Stimulated activated CD8-positive, alpha-beta memory T cell treated with anti-CD3 and anti-CD28 coated beads, Interleukin-2, amount 100 ng/mL, for 1 hour (primary cell): Measurements from ENCODE around the gene MYZAP.

ENCODE experiments used
- DNase-seq, 2 donors: peaks; one replicate each; pipeline ENCODE4 v3.0.0-alpha.2; 2020; ENCODE audit warnings: low read depth in 2 of 2

Gene MYZAP

DNA sequence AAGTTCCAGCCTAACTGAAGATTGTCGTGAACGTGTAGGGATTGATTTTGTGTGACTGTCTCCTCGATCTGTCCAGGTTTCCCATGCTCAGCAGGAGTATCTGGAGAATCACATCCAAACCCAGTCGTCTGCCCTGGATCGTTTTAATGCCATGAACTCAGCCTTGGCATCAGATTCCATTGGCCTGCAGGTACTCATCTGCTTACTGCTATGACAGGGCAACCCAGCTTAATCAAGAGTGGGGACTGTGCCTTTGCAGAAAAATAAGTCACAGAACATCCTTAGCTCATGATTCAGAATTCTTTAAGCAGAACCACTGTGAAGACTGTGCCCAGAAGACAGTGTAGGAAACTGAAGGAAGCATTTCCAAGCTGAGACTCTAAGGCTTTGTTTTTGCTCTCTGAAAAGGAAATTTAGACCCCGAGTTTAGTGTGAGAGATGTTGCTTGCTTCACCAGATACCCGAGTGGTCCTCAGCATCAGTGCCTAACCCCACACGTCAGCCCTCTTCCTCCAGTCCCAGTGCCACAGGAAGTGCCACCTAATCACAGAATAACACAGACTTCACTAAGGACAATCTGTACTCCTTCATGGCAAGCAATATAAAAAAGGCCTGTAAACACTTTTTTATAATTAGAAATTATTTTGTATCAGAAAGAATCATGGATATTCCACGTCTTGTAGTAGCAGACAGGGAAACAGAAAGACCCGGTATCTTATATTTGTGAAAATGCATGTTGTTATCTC lies 34.2 kb downstream of the MYZAP start:
- no peak for DNase-seq

DNA sequence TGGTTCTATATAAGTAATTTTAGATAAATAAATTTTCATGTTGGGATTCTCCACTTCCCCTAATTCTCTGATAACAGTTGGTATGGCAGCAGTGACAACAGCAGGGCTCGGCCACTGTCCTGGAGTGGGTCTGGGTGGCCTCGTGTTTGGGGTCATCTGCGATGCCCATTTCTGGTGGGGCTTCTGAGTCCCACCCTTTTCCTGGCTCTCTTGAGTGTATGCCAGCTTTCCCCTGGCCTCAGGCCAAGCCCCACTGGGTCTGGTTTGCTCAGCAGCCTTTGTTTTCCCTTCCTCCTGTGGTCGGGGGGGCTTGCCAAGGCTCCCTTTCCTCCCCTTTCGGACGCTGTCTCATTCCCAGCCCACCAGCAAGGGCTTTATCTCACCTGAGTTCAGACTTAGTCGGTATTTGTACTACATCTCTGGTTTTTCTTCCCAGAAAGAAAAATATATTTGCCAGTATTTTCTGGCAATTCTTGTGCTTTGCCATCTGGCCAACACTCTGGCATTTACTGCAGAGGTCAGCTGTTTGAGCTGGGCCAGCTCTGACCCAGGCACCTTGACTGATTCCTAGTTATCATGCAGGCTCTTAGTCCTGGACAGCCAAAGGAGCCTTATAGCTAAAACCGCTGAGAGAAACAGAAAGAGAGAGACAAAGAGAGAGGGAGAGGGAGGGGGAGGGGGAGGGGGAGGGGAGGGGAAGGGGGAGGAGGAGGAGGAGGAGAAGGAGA lies 35.2 kb downstream of the MYZAP start:
- no peak for DNase-seq

DNA sequence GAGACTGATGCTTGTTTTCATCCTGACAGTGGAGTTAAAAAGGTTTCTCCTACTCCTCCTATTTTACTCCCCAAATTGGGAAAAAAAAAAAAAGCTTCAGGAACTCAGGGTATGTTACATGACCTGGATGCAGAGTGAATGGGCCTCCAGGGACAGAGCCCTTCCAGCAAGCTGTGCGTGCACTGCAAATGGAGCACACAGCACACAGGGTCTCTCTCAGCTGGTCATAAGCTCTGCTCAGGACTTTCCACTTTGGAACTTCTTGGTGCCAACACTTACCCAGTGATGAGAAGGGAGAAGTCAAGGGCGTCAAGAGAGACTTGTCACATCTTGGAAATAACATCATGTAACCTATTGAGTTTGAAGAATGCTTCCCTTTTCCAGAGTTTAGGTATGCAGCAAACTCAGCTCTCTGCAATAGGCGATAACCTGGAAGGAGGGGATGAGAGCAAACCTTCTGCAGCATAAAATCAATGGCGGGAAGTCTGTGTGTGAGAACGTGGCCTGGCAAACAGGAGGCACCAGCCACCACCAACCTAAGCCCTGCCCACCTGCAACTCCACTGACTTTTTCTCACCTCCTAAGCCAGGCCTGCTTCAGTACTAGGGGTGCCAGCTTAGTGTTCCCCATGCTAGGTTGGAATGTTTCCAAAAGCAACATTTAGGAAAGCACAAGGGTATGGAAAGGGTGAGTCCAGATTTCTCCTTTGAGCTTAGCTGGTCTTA lies 39.8 kb downstream of the MYZAP start:
- DNase-seq: no peak

DNA sequence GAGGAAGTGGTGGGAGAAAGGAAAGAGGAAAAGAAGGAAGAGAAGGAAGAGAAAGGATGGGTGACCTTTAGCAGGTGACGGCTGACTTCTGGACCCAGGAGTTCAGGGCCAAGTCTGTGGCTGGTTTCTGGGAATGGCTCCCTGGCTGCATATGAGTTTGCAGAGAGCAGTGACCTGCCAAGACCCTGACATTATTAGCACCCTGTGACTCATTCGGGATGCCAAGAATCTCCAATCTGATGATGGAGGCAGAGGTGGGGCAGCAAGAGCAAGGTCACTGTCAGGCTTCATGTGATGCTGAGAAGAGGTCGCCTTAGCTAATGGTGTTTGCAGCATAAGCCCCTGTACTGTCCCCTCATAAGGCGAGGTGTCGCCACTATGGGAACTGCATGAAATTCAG lies 42.6 kb downstream of the MYZAP start:
- DNase-seq: no peak

DNA sequence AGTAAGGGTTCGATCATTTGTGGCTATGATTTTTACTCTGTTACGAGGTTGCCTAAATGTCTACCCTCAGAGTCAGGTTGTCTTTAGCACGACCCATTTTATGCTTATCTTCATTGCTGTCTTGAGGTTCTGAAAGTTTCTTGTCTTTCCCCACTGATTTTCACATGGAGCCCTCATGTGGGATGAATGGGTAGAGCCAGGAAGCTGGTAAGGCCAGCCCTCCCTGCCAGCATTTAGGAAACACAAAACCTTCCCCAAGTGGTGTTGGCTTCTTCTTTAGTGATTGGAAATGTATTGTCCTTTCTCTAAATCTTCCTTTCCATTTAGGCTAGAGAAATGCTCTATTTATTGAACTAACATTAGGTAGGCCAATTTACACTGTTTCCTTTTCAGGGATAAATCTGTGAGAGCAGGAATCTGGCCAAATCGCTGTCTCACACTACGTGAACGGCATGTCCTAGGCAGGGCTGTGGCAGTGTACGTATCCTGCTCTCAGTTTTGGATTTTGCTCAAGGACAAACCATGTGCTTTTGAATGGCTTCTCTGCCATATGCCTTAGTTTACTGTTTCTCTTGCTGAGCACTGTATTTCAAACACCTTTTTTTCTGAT lies 43.7 kb downstream of the MYZAP start:
- DNase-seq: no peak

DNA sequence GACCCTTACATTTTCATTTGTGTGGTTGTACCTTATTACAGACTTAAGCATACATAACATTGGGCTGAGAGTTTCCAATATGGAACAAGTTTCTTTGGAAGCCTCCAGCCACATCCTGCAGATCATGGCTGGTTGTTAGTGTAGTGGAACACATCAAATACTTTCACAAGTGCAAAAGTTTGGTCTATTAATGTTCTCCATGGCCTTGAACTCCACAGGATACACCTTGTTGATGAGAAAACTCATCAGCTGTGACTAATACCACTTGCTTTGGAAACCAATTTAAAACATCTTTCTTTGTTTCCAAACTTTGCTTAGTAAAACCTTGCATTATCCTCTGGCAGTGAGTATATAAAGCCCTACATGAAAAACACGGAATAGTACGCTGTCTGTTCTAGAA lies 46.1 kb downstream of the MYZAP start:
- no peak for DNase-seq

DNA sequence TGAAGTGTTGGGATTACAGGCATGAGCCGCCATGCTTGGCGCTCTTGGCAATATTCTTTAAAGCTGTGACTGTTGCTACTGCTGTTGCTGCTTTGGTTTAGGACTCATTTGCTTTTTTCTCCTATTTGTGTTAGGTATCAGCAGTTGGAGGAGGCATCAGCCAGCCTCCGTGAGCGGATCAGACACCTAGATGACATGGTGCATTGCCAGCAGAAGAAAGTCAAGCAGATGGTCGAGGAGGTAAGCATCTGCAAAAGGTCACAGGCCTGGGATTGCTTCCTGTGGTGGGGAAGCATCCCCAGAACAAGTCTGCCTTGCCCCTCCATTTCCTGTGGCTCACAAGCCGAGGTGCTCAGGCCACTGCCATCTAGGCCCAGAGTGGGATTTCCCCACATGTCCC lies 47.6 kb downstream of the MYZAP start:
- DNase-seq: no peak

DNA sequence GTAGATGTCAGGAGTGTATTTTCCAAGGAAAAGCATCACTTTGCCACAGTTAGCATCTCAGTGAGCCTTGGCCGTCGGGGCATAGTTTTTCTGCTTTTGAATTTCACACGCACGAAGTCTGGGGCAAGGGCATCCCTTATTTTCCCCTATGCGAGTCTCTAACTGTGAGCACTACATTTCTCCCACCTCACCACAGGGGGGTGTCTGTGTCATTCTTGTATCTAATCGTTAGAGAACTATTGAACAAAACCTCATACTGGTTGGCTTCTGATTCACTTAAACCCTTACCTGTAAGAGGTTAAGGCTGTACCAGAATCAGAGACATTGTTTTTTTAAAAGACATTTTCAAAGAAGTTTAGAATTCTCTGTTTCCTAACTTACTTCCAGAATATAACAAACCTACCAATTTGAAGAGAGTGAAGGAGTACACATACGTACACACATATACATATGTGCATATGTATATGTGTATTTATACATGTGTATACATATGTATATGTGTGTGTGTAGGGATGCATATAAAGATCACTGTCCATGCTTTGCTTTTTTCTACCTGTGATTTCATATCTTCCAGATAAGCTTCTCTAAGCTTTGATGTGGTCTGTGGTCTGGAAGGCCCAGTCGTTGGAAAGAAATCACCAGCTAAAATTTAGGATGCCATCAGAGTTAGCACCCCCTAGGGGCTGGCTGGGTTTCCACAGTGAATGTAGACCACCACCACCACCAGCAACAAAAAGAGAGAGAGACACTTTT lies 49.4 kb downstream of the MYZAP start:
- DNase-seq: no peak

DNA sequence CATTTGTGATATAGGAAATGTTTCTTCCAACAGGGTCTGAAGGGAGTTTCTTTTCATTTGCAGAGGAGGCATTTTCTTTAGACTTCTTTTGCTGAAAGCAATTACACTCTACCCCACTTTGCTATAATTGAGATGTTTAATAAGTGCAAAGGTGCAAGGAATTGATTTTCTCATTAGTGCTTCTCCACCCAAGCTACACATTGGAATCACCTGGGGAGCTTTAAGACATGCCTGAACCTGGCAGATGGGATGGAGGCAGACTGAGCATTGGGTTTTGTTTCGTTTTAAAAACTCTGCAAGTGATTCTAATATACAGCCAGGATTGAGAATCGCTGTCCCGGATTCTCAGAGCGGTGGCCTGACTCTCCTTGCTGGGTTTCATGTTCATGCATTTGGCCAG lies 52.1 kb downstream of the MYZAP start:
- no peak for DNase-seq

DNA sequence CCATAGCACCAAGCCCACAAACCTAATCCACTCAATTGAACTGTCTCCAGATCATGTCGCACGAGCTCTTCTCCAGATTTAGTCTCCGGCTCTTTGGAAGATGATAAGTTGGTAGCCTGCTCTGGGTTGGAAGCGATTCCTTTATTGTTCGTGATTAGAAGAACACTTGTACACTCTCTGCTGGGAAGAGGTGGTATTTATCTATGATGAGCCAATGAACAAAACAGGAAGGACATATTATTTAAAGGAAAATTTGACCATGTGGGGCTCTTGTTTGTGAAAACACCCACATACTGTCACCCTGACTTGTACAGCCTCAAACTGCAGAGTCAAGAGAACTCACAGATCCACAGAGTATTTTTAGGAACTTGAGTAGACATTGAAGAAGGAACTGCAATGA lies 54.4 kb downstream of the MYZAP start:
- DNase-seq: no peak

DNA sequence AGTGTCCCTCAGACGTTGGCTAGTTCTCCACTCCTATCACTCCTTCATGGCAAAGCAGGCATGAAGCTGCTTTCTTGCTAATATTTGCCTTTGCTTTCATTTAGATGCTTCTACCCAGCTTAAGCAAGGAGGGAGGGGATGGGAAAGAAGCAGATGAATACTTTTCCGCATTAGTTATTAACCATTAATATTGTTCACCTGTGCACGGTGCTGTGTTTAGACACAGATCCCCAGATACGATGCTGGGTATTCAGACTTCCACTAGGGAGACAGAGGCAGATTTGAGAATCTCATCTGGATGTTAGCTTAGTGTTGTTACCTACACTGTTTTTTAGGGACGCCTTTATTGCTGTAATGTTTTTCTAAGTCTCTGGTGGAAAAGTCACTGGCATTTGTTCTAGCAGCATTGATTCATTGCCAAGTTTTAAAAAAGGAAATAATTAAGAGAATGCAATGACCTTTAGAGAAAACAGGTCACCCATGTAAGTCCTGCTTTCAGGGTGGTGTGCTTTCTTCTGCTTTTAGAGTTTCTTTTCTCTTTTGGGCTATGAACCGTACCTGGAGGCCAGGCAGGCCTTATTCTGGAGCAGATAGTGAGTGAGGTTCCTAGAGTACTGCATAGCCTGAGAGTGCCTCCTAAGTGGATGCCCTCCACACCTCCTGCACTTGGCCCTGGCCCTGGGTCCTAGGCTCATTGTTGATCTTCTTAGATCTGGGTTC lies 55.5 kb downstream of the MYZAP start:
- no peak for DNase-seq

DNA sequence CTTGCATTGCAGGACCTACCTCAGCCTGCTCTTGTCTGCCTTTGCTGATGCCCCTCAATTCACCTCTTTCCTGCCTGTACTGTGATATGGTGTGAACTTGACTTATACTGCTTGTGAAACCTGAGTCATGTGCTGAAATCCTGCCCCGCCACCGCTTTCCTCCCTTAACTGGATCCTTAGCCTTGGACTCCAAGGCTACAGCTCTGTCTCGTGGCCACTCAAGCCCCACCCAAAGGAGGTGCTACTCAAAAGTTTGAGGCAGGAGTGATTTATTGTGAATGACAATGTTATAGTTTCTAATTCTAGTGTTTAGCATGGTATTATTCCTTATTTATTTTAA lies 56.1 kb downstream of the MYZAP start:
- no peak for DNase-seq

DNA sequence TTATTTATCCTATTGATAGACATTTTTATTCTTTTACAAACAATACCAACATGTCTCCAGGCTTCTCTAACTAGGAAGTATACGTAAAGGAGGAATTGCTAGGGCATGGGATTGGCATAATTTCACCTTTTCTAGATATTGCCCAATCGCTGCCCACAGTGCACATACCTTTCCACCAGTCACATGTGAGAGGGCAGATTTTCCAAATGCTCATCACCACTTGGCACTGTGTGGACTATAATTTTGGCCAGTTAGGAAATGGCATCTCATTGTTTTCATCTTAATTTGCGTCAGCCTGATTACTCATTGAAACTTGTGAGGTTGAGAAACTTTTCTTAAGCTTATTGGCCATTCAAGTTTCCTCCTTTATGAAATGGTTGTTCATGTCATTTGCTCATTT lies 57.4 kb downstream of the MYZAP start:
- no peak for DNase-seq

DNA sequence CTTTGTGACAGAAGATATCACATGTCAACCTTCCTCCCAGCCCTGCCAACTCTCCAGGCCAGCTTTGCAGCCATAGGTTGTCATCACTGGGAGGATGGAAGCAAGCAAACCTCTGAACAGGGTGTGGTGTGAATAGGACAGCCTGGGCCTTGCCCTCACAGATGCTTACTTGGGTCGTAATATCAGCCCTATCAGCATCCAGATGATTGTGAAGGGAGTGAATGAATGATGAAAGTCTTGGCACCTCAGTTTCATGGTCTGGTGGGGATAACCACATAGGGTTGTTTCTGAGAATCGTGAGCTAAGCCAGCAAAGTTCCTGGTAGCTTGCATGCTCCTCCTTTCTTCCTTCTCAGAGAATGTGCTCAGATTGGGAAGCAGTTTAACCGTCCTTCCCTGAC lies 59.7 kb downstream of the MYZAP start:
- no peak for DNase-seq

DNA sequence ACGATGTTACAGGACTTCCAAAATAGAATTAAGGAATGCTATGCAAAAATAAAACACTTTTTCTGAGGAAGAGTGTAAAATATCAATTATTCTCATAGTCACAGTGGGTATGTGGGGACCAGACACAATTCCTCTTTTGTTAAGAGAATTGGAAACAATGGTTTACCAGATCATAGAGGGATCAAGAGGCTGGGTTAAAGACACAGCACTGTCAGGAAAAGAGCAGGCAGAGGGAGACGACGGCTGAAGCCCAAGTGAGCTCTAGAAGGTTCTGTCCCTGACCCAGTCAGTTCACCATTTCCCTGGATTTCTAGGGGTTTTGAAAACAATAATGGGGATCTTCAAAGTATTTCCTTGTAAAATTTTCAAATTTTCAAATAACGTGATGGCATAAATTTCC lies 60.8 kb downstream of the MYZAP start:
- DNase-seq: no peak

DNA sequence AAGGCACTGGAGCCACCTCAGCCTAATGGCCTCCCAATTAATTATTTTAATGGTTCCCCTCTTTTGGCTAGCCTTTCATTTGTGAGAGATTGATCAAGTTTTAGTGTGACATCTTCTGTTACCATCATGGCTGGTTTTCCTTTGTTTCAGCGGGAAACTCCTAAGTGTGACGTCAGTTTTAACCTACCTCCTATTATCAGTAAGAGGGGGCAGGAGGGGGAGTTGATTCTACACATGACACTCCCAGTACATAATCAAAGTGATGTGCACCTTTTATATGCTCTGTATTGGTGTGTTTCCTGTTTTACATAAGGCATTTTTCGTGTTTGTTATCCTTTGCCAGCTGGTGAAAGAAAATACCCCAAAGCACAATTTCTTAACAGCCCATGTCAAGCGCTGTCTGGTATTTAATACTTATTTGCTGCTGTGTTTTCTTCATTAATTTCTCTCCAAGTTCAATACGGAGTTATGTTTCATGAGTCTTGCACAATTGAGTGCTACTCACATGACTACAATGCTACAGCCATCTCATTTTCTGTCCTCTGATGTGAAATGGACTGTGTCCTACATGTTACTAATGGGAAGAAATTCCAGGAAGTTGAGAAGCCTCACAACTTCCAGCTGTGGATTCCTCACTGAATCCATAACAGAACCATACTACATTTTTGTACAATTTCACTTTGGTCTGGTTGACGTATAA lies 62.6 kb downstream of the MYZAP start:
- DNase-seq: no peak

DNA sequence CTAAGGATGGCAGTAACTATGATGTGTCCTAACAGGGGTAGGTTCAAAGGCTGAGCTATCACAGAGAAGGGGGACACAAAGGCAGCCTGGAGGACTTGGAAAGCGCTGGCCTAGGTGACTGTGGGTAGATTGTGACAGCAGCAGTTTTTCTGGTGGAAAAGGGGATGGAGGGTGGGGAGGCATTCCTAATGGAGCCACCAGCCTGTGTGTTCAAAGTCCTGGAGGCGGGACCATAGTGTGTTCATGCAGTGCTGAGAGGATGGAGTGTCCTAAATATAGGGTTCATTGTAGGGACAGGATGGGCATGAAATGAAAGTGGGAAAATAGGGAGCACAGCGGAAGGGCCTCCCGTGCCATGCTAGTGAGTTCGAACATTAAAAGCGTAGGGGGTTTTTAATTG lies 63.3 kb downstream of the MYZAP start:
- no peak for DNase-seq

DNA sequence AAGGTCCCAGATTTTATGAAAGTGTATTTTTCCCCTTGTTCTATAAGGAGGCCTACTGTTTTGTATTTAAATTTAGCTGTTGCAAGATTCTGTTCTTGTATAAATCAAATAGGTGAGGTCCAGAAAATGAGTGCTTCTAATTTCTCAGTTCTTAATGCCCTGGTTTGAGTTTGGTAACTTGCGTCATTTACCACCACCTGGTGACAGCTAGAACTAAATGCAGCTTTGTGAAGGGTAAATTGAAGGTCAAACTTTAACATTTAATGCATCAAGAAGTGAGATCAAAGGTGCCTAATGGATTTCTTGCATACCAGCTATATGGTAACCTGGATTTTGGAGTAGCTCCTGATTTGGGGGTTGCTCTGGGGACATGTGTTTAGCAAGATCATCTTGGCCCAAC lies 64.1 kb downstream of the MYZAP start:
- DNase-seq: no peak

DNA sequence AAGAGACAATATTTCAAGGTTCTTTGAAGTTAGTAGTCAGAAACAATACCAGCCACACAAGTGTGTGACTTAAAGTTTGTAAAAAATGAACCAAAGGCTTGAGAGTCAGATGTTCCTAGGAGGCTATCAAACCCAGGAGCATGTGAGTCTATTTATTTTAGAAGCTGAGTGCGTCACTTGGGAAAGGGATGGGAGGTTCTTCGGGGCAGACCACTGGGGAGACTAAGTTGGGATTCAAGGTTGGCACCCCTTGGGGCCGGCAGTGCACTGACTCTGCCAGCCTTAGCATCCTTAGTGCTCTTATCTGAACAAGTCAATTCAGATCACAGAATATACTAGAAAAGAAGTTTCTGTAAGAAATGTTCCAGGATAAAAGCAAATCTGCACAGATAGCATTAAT lies 64.7 kb downstream of the MYZAP start:
- no peak for DNase-seq

DNA sequence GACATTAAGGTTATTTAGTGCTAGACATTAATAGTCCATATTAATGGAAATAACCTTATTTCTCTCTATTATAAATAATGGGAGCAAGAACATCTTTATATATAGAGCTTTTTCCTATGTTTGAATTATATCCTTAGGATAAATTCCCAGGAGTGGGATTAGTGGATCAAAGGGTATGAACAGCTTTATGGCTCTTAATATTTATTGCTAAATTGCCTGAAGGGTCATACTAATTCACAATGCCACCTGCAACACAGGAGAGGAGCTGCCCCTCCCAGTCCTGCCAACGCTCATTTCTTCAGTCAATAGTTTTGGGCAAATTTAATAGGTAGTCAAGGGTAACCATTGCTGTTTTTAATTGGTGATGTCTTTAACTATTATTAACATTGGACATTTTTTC lies 65.9 kb downstream of the MYZAP start:
- no peak for DNase-seq
